ENCODE measurements around the gene UGT2B10.

DNA sequence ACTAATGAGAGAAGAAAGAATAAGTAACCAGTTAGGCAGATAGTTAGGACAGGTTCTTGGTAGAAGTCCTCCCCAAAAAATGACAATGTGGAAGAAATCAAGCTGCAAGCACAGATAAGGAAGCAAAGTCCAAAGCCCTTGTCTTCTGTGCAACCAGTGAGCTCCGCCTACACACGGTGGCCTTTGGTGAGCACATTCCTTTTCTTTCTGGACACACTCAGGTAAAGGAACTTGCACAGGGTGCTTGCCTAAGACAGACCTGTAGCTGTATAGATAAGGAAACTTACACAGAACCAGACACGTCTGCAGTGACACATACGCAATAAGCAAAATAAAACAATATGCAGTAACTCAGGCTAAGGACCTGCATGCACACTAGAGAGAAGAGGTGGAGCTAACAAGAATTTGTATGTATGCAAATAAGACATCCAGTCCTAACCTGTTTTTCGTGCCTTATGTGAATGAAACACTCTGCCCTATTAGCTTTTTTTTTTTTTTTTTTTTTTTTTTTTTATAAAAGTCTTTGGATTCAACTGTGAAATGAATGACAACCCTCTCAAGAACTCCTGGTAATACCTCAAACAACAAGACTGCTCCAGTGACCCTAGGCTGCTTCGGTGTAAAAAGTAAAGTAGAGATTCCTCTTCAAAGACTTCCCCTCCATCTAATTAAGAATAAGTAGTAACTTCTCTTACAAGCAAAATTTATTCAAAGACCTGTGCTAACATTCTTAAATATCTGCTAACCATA lies 48.8 kb downstream of the UGT2B10 start:
- TF ChIP-seq ZBTB1 (CRISPR knock-in tag; IDR thresholded peaks at IDR 0.05; ENCODE audit: borderline replicate concordance) = no peak
- TF ChIP-seq TAF1 (CRISPR knock-in tag; IDR thresholded peaks at IDR 0.05) = peak; percentile 22; the same call in 1 of the 2 replicates
- TF ChIP-seq ZNF546 (CRISPR knock-in tag; conservative IDR thresholded peaks at IDR 0.05) = no peak
- TF ChIP-seq NFIC (IDR thresholded peaks at IDR 0.05; ENCODE audit: low read length) = peak; percentile 18; the same call in 1 of the 2 replicates
- TF ChIP-seq, protein P1, sequence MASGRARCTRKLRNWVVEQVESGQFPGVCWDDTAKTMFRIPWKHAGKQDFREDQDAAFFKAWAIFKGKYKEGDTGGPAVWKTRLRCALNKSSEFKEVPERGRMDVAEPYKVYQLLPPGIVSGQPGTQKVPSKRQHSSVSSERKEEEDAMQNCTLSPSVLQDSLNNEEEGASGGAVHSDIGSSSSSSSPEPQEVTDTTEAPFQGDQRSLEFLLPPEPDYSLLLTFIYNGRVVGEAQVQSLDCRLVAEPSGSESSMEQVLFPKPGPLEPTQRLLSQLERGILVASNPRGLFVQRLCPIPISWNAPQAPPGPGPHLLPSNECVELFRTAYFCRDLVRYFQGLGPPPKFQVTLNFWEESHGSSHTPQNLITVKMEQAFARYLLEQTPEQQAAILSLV (CRISPR knock-in tag; IDR thresholded peaks at IDR 0.05; ENCODE audit: borderline replicate concordance) = no peak
- no peak for TF ChIP-seq ATF4 (CRISPR knock-in tag; IDR thresholded peaks at IDR 0.05)
- 0 out of 2 replicates have a peak, but pooled peaks have one; percentile 10 for TF ChIP-seq CTCF (CRISPR knock-in tag; IDR thresholded peaks at IDR 0.05)
